GM23248 (cell line): Measurements from ENCODE around the gene DNAH14. TPM values are rescaled to one million over a fixed set of nuclear protein-coding genes. Genes with fewer than 3 reads are reported as not detected.

Experiments used
- DNase-seq: peaks from one replicate; pipeline ENCODE4 v3.0.0-alpha.2; 2015
- H2AFZ ChIP-seq: fragments of 200-600 bp; sonication (generic); 2 replicates; pipeline ENCODE4 v1.6.1; 2016; ENCODE audit warnings: antibody characterized with exemption
- H3F3A ChIP-seq: fragments of 200-600 bp; sonication (generic); 2 replicates; pipeline ENCODE4 v1.6.1; 2016; ENCODE audit warnings: mild to moderate bottlenecking, antibody characterized with exemption, mixed run types; ENCODE audit not compliant: insufficient read depth
- H3K27ac ChIP-seq: fragments of 200-600 bp; sonication (generic); 2 replicates; pipeline ENCODE4 v1.5.1; 2016; ENCODE audit warnings: mild to moderate bottlenecking
- H3K27me3 ChIP-seq: fragments of 200-600 bp; sonication (generic); replicated peaks from 2 replicates; pipeline ENCODE4 v1.6.1; 2016; ENCODE audit warnings: mild to moderate bottlenecking; ENCODE audit not compliant: insufficient read depth
- H3K36me3 ChIP-seq: fragments of 200-600 bp; sonication (generic); 2 replicates; pipeline ENCODE4 v1.6.1; 2016; ENCODE audit warnings: low read depth, mild to moderate bottlenecking
- H3K4me1 ChIP-seq: fragments of 200-600 bp; sonication (generic); 2 replicates; pipeline ENCODE4 v1.6.1; 2016; ENCODE audit warnings: mild to moderate bottlenecking; ENCODE audit not compliant: insufficient read depth
- H3K4me2 ChIP-seq: fragments of 200-600 bp; sonication (generic); one replicate; pipeline ENCODE4 v1.6.1; 2016; ENCODE audit warnings: mild to moderate bottlenecking; ENCODE audit not compliant: unreplicated experiment
- H3K4me3 ChIP-seq: fragments of 200-600 bp; sonication (generic); 2 replicates; pipeline ENCODE4 v1.5.1; 2016; ENCODE audit warnings: mild to moderate bottlenecking
- H3K79me2 ChIP-seq: fragments of 200-600 bp; sonication (generic); 2 replicates; pipeline ENCODE4 v1.6.1; 2016; ENCODE audit warnings: mild to moderate bottlenecking; ENCODE audit not compliant: insufficient read depth
- H3K9ac ChIP-seq: fragments of 200-600 bp; sonication (generic); 2 replicates; pipeline ENCODE4 v1.6.1; 2016; ENCODE audit warnings: mild to moderate bottlenecking
- H3K9me2 ChIP-seq: fragments of 200-600 bp; sonication (generic); 2 replicates; pipeline ENCODE4 v1.6.1; 2016; ENCODE audit warnings: mixed run types, mild to moderate bottlenecking, moderate library complexity; ENCODE audit not compliant: insufficient read depth
- H3K9me3 ChIP-seq: fragments of 200-600 bp; sonication (generic); one replicate; pipeline ENCODE4 v1.6.1; 2017; ENCODE audit warnings: low read depth
- H4K20me1 ChIP-seq: fragments of 200-600 bp; sonication (generic); 2 replicates; pipeline ENCODE4 v1.6.0; 2016; ENCODE audit not compliant: insufficient read depth
- EZH2 ChIP-seq: fragments of 200-600 bp; sonication (generic); IDR thresholded peaks from 2 replicates; pipeline ENCODE4 v1.6.1; 2018; ENCODE audit warnings: antibody characterized with exemption, mild to moderate bottlenecking; ENCODE audit not compliant: insufficient read depth, poor library complexity, severe bottlenecking
- EZH2phosphoT487 ChIP-seq: fragments of 200-600 bp; sonication (generic); IDR thresholded peaks from 2 replicates; pipeline ENCODE4 v1.6.1; 2018; ENCODE audit warnings: antibody characterized with exemption, moderate library complexity, mild to moderate bottlenecking, low read depth; ENCODE audit not compliant: insufficient read depth
- WGBS, 2 experiments: methylation state at CpG; one replicate each; pipeline ENCODE4 v1.1.6; 2015 to 2017; ENCODE audit warnings: low lambda C conversion rate in 2 of 2, low coverage in 1 of 2; ENCODE audit errors: missing lambda C conversion rate in 2 of 2; 5-methylcytosine and 5-hydroxymethylcytosine counted together
- in situ Hi-C: fragments of 300-500 bp; cut with MboI; formaldehyde crosslinking; loops from 2 replicates; pipeline ENCODE4 v1.15.0; 2020
- polyA plus RNA-seq: library from polyadenylated mRNA; unstranded; fragments of >200 nt; fragmentation: Nextera tagmentation; extraction: Ambion mirVana; gene quantifications from 2 replicates; pipeline ENCODE4 v1.2.1, GENCODE V29; 2016
- total RNA-seq: library from RNA; depleted of rRNA; stranded (reverse); fragments of >200 nt; shearing (Covaris generic); gene quantifications from 2 replicates; pipeline ENCODE4 v1.2.3, GENCODE V29; 2014

DNAH14 gene
- total and polyA plus RNA-seq, 2 experiments from 2014 or later, result 9.9 to 20.8 TPM

- no peak overlapping the region for H3K4me3 ChIP-seq
- 84 to 86% methylated on average over 7 of the region's 7 CpGs for WGBS, 2 experiments
Observed at GRCh38 chr1:225422795-225423517, 493.5 kb downstream of the DNAH14 start.

GRCh38 chr1:225423518-225423855 lies 494.0 kb downstream of the DNAH14 start:
- no peaks in the 10 kb centered on the region for H3K27me3 ChIP-seq
- peaks cover 24% of the 10 kb centered on the region; the same call in 1 of the 2 replicates for H3F3A ChIP-seq
- H3K9ac ChIP-seq, result no peak overlapping the region
- no peaks in the 10 kb centered on the region for H3K9me2 ChIP-seq
- no peak overlapping the region for H3K4me3 ChIP-seq
- H2AFZ ChIP-seq, result no peak overlapping the region
- peaks cover 7% of the 10 kb centered on the region for H3K36me3 ChIP-seq
- TF ChIP-seq EZH2 (no peak), EZH2phosphoT487 (no peak)
- peaks cover 38% of the 10 kb centered on the region for H3K4me1 ChIP-seq
- no peak overlapping the region for H3K4me2 ChIP-seq
- in situ Hi-C loops, result no loop called here
- no peaks in the 10 kb centered on the region for H4K20me1 ChIP-seq
- H3K9me3 ChIP-seq, result no peaks in the 10 kb centered on the region
- 93 to 94% methylated on average over 2 of the region's 2 CpGs for WGBS, 2 experiments
- no peak overlapping the region for H3K27ac ChIP-seq
- DNase-seq, result no peak
- peaks cover 86% of the 10 kb centered on the region for H3K79me2 ChIP-seq

More at GRCh38 chr1:225422795-225423517, 493.5 kb downstream of the DNAH14 start:
- no peak for TF ChIP-seq EZH2phosphoT487
- TF ChIP-seq EZH2, result no peak
- H3F3A ChIP-seq, result peaks cover 24% of the 10 kb centered on the region; the same call in 1 of the 2 replicates
- no peak for DNase-seq
- H3K9me3 ChIP-seq, result no peaks in the 10 kb centered on the region
- peaks cover 9% of the 10 kb centered on the region for H3K36me3 ChIP-seq
- H2AFZ ChIP-seq, result no peak overlapping the region
- peaks cover 87% of the 10 kb centered on the region for H3K79me2 ChIP-seq
- H3K27ac ChIP-seq, result no peak overlapping the region
- H3K4me2 ChIP-seq, result no peak overlapping the region
- in situ Hi-C loops, result no loop called here
- H4K20me1 ChIP-seq, result no peaks in the 10 kb centered on the region
- no peaks in the 10 kb centered on the region for H3K27me3 ChIP-seq
- H3K9me2 ChIP-seq, result no peaks in the 10 kb centered on the region
- no peak overlapping the region for H3K9ac ChIP-seq
- H3K4me1 ChIP-seq, result peaks cover 38% of the 10 kb centered on the region

- peak; percentile 68 for DNase-seq
- peaks cover 38% of the 10 kb centered on the region for H3K4me1 ChIP-seq
- no peaks in the 10 kb centered on the region for H3K9me3 ChIP-seq
- H3K9me2 ChIP-seq, result no peaks in the 10 kb centered on the region
- in situ Hi-C loops, result no loop called here
- peaks cover 30% of the 10 kb centered on the region; the same call in 1 of the 2 replicates for H3F3A ChIP-seq
- TF ChIP-seq EZH2phosphoT487, result no peak
- TF ChIP-seq EZH2, result no peak
- H3K27ac ChIP-seq, result peak overlapping the region; percentile 65
- H3K79me2 ChIP-seq, result peaks cover 80% of the 10 kb centered on the region
- H4K20me1 ChIP-seq, result no peaks in the 10 kb centered on the region
- H3K4me2 ChIP-seq, result peak overlapping the region; percentile 82
- WGBS, 2 experiments, result 63 to 66% methylated on average over 6 of the region's 6 CpGs
- peak overlapping the region; percentile 75 for H3K4me3 ChIP-seq
- no peaks in the 10 kb centered on the region for H3K27me3 ChIP-seq
- H3K9ac ChIP-seq, result 0 out of 2 replicates have a peak overlapping the region, but pooled peaks have one; percentile 16
- H2AFZ ChIP-seq, result peak overlapping the region; percentile 26; the same call in 1 of the 2 replicates
- peaks cover under 1% of the 10 kb centered on the region; the same call in 1 of the 2 replicates for H3K36me3 ChIP-seq
Observed at GRCh38 chr1:225424562-225425200, 495.2 kb downstream of the DNAH14 start.

GRCh38 chr1:225425201-225425786 lies 495.8 kb downstream of the DNAH14 start:
- H3K9me2 ChIP-seq, result no peaks in the 10 kb centered on the region
- peaks cover 38% of the 10 kb centered on the region for H3K4me1 ChIP-seq
- peak; percentile 71 for DNase-seq
- no peaks in the 10 kb centered on the region for H4K20me1 ChIP-seq
- H3K4me2 ChIP-seq, result peak overlapping the region; percentile 82
- no peaks in the 10 kb centered on the region for H3K27me3 ChIP-seq
- H3K4me3 ChIP-seq, result peak overlapping the region; percentile 75
- no peaks in the 10 kb centered on the region for H3K9me3 ChIP-seq
- H3K79me2 ChIP-seq, result peaks cover 74% of the 10 kb centered on the region
- 0 out of 2 replicates have a peak overlapping the region, but pooled peaks have one; percentile 16 for H3K9ac ChIP-seq
- peaks cover 30% of the 10 kb centered on the region; the same call in 1 of the 2 replicates for H3F3A ChIP-seq
- peak overlapping the region; percentile 65 for H3K27ac ChIP-seq
- H2AFZ ChIP-seq, result peak overlapping the region; percentile 26; the same call in 1 of the 2 replicates
- 12 to 13% methylated on average over 5 of the region's 5 CpGs for WGBS, 2 experiments
- in situ Hi-C loops, result no loop called here
- no peak for TF ChIP-seq EZH2phosphoT487
- TF ChIP-seq EZH2, result no peak
- H3K36me3 ChIP-seq, result no peaks in the 10 kb centered on the region
